ENCODE measurements around the gene PJA2. TPM values are rescaled to one million over a fixed set of nuclear protein-coding genes. Genes with fewer than 3 reads are reported as not detected.

Gene PJA2
- total and polyA plus RNA-seq, 12 donors: 15.6 to 103 (median 87.9) TPM

DNA sequence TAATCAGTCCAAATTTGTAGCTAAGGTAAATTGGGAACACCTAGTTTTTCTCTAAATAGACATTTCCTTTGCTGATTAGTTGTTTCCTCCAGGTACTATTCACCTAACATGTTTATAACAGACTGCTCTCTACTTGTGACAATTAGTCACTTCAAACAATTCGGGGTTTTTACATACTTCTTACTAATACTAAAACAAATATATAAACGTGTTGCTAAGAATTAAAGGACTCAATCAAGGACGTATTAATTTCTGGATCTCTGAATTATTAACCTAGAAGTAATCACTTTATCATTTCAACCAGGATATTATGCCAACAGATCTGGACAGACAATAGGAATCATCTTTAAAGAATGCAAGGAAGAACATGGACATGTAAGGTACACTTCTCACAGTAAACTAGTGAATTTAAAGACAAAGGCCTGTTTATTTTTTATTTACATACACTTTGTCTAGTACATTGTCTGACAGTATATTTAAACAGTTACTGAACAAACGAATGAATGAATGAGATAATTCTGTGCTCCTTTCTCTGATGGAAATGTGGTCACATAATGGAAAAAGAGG is 22.3 kb downstream of the PJA2 start:
- H3K4me1 ChIP-seq: peaks cover 0 to 50% (median 42%) of the 10 kb centered on the region in 9 donors
- ATAC-seq: no peak

GRCh38 chr5:109378095-109378494 is 31.7 kb downstream of the PJA2 start:
- intact Hi-C loops (cut with DNase I): no loop called here
- no peak for TF ChIP-seq CTCF (IDR thresholded peaks at IDR 0.05)
- H3K27me3 ChIP-seq: no peaks in the 10 kb centered on the region
- H3K9me3 ChIP-seq: no peaks in the 10 kb centered on the region
- 97 to 99% methylated on average over 2 of the region's 2 CpGs for WGBS, 2 donors
- H3K4me1 ChIP-seq: peaks cover 0 to 44% (median 26%) of the 10 kb centered on the region in 9 donors
- DNase-seq (no peak), ATAC-seq (no peak)
- H3K27ac ChIP-seq: no peak overlapping the region
- H3K4me3 ChIP-seq: no peak overlapping the region
- H3K36me3 ChIP-seq: peaks cover 0 to 85% (median 35%) of the 10 kb centered on the region in 9 donors

More for the DNA sequence above, 22.3 kb downstream of the PJA2 start:
- peaks cover 0 to 11% (median 0%) of the 10 kb centered on the region in 11 donors for H3K9me3 ChIP-seq
- peaks cover 0 to 12% (median 0%) of the 10 kb centered on the region in 9 donors for H3K36me3 ChIP-seq
- 77 to 78% methylated on average over 4 of the region's 4 CpGs for WGBS, 2 donors
- intact Hi-C loops (cut with DNase I): no loop called here
- H3K27me3 ChIP-seq: no peaks in the 10 kb centered on the region
- H3K27ac ChIP-seq: no peak overlapping the region
- TF ChIP-seq CTCF (IDR thresholded peaks at IDR 0.05): no peak
- H3K4me3 ChIP-seq: no peak overlapping the region
- no peak for DNase-seq

DNA sequence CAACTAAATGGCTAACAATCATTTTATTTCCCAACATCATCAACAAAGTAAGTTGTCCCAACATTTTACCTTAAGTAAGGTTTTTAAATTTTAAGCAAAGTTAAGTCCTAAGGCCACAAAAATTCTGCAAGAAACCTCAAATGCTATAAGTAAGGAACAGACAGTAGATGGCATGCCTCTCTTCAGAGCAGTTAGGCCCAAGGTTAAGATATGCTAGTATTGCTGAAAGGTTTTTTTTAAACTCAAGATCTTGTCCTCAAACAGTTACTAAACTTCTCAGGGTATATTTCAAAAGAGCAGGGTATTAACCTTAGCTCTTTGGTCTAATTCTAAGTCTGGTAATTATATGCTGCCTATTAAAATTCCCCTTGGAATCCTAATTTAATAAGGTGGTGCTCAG is 35.1 kb downstream of the PJA2 start:
- Histone ChIP-seq H3K4me1 (peaks cover 0 to 50% (median 30%) of the 10 kb centered on the region in 9 donors), H3K9me3 (no peaks in the 10 kb centered on the region), H3K27ac (no peak overlapping the region), H3K36me3 (peaks cover 0 to 83% (median 23%) of the 10 kb centered on the region in 9 donors), H3K4me3 (no peak overlapping the region), H3K27me3 (no peaks in the 10 kb centered on the region)
- peak in 2 of 9 donors; percentile 21 to 30 for TF ChIP-seq CTCF (IDR thresholded peaks at IDR 0.05)
- DNase-seq (no peak), ATAC-seq (no peak)
- intact Hi-C loops (cut with DNase I): loop anchor here in 1 of 10 donors (5.0 kb wide), 1 partner anchor 33 kb away; the partner anchor contains the start of gene PJA2

GRCh38 chr5:109373932-109374331 is 35.8 kb downstream of the PJA2 start:
- Histone ChIP-seq H3K36me3 (peaks cover 0 to 83% (median 21%) of the 10 kb centered on the region in 9 donors), H3K27ac (no peak overlapping the region), H3K27me3 (no peaks in the 10 kb centered on the region), H3K4me3 (no peak overlapping the region), H3K9me3 (peaks cover 0 to 3% (median 0%) of the 10 kb centered on the region in 11 donors), H3K4me1 (peaks cover 0 to 50% (median 30%) of the 10 kb centered on the region in 9 donors)
- DNase-seq (no peak), ATAC-seq (no peak)
- TF ChIP-seq CTCF (IDR thresholded peaks at IDR 0.05): no peak
- intact Hi-C loops (cut with DNase I): loop anchor here in 1 of 10 donors (5.0 kb wide), 1 partner anchor 33 kb away; the partner anchor contains the start of gene PJA2
